Stimulated activated CD4-positive, alpha-beta T cell treated with anti-CD3 and anti-CD28 coated beads, Interleukin-1b, Interleukin-23, amount 100 ng/mL, for 24 hours (primary cell): ENCODE results near the gene CNKSR2.

Source experiments
- DNase-seq, 4 experiments: peaks; one replicate each; pipeline ENCODE4 v3.0.0-alpha.2; 2020; ENCODE audit warnings: low read depth in 4 of 4, low spot score in 1 of 4

Gene CNKSR2

DNA sequence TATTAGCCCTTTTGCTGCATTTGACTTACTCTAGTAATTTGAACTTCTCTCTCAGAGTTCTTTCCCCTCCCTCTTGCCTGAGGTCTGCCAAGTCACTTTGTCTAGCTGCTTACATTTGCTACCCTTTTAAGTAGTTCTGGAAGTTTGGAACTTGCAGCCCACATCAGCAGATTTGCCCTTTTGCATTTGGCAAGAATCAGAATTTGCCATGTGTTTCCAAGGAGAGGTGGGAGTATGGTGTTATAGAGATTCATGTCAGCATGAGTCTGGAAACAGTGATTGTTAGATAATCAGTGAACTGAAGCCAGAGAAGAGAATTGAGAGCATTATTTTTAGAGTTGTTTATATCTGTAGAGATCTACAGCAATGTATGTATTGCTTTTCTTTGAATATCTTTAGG is 231.8 kb downstream of the CNKSR2 start:
- DNase-seq: no peak

DNA sequence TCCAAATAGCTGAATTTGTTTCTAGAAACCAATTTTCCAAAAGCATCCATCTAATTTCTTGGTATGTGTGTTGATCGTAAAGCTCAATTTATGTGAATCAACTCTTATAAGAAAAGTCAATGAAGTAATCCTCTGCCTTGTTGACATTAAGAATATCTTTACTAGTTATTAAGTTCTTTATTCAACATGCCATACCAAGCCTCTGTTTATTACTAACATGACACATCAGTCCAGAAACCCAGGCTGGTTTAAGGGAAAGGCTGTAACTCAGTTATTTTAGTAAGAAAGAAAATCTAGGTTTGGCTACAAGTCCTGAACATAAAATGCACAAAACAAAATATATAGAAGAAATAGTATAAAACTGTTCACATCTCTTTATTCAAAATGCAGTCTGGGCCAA is 235.9 kb downstream of the CNKSR2 start:
- no peak for DNase-seq

DNA sequence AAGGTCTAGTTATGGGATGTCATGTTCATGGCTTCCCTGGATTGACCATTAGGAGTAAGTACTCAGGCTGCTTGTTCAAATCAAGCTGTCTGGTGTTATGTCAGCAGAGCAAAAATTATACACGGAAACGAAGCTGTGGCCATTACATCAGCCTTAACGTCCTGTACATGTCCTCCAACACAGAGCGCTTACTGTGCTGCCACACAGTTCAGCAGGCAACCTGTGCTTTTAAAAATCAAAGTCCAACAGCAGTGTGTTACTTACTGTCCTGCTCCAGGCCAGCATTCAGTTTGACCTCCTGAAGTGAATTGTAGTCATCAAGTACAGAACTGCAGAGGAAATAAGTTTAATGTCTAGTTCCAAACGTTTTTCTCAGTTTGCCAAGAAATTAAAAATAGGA is 237.9 kb downstream of the CNKSR2 start:
- DNase-seq: no peak

DNA sequence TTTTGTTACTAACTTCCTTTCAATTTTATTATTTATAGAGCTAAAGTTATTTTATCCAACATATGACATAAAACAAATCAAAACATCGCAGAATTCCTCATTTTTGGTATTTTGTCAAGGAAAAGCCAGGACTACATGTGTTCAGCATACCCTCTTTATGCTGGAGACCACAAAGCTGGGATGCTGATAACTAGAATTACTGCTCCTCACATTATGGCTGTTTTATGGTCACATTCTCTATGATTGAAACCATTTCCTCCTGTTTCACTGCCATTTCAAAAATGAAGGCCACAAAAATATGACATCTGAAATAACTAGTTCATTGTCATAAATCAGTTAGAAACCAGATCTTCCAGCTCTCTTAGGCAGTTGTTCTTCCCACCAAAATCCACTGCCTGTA is 242.2 kb downstream of the CNKSR2 start:
- no peak for DNase-seq

DNA sequence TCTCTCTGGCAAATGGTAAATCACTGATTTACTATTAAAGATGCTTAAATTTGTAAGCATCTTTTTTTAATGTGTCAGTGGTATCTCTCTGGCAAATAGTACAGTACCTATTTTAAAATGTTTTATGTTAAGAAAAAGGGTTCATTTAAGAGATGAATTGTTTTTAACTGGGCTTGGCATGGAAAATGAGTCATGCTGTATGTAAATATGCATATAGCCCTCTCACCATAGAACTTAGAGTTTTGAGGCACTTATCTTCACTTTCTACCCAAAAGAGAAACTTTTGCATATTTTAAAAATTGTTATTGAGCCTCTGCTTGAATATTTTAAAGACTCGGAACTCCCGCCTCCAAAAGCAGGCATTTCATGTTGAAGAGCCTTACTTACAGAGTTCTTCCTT is 246.0 kb downstream of the CNKSR2 start:
- DNase-seq: no peak

DNA sequence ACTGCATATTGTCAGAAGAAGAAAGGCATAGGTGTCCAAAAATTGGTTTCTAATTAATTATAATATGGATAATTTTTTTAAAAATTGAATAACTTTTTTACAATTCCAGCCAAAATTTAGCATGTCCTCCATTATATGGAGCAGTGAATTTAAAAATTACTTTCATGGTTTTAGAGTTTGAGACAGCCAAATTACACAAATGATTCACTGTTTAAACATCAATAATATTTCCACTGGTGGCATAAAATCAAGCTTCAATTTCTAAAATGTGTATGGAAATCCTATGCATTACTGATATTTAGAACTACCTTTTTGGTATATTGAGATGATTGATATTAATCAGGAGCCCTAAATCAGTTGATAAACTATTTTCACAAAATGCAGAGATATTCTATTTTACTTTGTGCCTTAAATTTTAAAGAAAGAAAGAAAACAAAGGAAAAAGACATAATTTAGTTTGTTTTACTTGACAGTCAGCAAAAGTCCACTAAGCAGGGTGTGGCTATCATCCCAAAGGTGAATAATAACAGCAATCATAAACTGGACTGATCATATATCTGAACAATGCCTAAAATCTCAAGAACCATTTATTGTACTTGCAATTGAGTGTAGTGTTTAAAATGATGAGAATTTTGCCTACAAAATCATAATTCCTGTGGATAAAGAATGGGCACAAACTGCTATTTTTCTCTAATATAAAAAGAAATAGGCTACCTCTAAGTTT is 249.7 kb downstream of the CNKSR2 start:
- no peak for DNase-seq

DNA sequence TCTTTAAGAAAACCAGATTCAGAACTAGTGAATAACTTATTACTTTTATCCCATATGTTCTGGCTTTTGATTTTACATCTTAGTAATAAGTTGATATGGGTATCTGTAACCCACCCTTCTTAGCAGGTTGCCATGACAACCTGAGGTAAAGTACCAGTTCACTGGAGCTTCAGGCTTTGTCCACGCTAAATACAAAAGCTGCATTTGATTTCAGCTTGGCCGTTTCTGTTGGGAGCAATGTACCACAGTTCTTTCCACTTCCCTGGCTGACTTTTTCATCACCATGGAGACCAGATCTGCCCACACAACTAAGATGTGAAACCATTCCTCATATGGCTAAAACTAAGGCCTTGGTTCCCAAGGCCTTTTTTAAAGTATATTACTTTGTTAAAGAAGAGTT is 257.8 kb downstream of the CNKSR2 start:
- no peak for DNase-seq

DNA sequence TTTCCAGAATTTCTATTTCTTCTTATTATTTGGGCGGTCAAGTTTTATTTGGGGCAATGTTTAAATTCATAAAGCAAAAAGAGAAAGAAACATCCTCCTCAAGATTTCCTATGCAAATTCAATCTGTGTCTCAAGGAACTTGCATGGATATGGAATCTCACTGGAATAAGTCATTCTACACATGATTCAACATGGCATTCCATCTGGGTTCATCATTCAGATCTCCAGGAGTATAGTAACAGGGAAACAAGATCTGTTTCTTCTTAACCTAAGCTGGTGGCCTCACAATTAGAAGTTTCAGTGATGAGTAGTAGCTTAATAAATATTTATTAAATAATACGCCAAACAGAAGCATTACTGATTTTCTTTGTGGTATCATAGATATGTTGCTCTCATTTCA is 264.1 kb downstream of the CNKSR2 start:
- no peak for DNase-seq

DNA sequence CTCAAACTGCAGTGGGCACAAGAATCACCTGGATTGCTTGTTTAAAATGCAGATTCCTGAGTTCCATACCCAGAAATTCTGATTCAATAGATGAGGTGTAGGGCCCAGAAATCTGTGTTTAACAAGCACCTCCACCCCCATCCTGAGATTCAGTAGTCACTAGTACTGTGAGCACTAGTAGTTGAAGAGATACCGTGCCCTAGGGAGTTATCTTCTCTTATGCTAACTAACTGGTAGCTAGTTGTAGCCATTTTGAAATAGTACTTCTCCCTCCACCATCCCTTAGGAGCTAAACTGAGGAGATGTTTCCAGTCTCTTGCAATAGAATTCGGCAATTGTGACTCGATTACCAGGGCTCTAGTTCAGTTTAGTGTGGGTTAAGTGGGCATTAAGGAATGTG is 265.6 kb downstream of the CNKSR2 start:
- no peak for DNase-seq

DNA sequence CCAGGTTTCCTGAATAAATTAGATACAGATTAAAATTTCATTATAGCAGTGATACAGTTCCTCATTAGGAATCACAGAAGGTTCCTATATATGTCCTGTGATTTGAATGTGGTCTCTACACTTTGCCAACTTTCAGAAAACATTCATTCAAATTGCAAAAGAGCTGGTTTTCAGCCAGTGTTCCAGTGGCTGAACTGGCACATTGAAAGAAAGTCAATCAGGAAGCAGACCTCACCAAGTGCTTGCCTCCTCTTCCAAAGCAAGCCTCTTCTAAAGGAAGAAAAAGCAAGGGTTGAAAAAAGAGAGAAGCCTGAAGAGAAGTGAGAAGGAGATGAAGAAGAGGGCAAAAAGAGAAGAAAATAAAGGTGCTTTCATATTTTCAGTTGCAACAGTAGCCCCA is 271.2 kb downstream of the CNKSR2 start:
- DNase-seq: no peak

DNA sequence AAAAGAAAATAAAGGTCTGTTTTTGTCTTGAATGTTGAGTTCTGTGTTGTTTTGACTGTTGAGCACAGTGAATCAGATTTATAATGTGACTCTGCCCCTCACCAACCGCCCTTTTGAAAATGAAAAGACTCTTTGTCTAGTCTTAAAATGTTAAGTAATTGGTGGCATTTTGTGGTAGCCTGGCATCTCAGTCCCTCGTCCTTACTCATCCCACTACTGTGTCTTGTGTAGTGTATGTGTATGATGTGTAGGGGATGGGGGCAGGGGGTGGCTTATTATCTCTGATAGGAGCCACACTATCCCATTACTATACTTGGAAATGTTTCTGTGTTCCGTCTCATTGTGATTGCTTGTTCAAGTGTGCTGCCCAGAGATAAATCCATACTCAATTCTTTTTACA is 271.7 kb downstream of the CNKSR2 start:
- no peak for DNase-seq

DNA sequence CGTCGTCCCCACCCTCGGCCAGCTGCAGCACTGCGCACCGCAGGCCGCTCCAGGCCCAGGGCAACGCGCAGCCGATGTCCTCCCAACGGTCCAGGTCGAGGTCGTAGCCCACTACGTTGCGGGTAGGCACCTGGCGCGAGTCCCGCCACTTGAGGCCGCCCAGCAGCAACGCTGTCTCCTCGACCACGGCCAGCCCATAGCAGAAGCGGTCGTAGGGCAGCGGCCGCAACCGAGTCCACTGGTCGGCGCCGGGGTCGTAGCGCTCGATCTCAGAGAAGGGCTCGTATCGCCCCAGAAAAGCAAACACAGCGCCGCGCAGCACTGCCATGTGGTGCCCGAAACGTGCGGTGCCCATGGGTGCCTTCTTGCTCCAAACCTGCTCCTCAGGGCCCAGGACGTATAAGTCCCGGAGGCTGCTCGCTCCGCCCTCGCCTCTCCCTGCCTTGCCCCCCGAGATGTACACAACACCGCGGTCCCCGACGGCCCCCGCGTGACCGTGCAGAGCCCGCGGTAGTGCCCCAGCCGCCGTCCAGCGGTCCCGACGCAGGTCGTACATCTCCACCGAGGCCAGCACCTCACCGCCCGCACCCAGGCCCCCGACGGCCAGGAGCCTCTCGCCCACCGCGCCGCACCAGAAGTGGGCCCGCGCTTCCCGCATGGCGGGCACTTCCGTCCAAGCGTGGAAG is 281.8 kb downstream of the CNKSR2 start:
- no peak for DNase-seq

DNA sequence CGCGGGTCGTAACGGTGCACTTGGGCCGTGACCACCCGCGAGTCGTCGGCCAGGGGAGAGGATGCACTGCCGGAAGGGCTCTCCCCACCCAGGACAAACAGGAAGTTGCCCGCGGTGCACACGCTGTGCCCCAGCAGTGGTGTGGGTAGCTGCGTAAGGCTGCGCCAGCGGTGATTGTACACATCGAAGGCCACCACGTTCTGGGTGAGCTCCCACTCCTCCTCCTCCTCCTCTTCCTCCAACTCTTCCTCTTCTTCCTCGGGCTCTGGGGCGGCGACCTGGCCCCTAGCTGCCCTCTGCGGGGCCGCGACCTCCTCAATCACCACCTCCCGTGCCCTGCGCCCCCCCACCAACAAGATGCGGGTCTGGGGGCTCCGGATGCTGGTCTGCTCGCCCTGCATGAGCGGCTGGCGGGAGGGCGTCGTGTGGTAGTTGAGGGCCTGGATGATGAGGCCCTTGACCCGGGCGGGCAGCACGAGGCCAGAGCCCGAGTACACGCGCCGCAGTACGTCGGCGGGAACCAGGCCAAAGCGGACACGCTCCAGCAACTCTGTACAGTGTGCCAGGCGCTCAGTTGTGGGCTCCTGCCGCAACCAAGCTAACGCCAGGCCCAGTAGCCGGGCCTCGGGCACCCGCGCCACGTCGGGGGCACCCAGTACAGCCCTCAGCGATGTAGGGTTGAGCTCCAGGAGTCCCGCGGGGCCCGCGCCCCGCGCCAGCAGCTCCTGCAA is 282.5 kb downstream of the CNKSR2 start:
- no peak for DNase-seq

DNA sequence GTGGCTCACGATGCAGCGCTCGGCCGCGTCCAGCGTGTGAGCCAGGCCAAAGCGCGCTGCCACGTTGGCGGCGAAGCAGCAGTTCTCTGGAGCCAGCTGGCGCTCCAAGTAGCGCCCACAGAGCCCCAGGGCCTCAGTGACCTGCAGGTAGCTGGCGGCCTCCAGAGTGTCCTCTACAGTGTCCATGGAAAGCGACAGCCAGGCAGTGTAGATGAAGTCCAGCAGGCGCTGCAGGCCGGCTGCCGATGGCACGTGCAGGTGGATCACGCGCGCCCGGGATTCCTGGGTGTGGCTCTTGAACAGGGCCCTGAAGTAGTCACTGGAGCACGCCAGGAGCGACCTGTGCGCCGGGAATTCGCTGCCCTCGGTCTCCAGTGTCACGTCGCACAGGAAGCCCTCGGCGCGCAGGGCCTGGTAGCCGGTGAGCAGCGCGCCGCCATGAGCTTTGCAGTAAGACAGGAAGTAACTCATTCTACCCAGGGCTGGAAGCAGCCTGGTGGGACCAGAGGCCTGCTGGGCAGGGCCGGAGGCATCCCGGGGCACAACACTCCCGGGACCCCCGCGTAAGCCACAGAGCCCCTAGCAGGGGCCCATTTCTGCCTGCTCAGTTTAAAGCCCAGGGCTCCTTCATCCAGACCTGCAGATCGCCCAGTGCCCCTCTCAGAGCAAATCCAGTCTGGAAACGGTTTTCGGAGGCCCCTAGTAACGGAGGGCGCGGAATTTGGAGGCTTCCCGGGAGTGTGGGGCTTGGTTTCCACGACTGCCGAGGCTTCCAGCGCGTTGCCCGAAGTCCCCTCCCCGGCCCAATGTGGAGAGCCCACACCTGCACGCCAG is 283.3 kb downstream of the CNKSR2 start:
- no peak for DNase-seq

DNA sequence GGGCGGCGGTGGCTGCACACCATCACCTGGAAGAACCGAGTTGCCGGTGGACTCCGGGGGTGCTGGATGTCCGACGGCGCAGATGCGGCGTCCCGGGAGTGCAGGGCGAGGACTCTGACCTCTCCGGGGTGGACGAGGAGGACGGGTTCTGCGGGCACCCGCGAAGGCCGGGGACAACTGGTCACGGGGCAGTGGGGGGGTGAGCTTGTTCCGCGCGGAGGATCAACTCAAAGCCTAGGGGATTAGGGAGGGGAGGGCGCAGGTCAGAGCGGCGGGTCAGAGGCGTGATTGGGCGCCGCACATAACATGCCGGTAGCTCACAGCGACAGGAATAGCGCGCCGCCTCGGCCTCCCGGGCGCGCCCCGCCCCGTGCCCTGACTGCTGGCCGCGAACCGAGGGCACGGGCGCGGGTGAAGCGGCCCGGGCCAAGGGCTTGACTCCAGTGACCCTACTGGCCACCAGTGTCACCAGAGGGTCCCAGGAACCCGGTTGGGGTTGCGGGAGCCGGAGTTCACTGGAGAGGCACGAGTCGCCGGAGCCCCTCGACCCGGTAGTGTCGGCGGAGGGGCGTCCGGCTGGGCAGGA is 284.0 kb downstream of the CNKSR2 start, which contains the start of gene KLHL34:
Gene KLHL34 (minus strand): TSS at position 179 of the 586 bp plus-strand sequence. CDS start 542 bp downstream, outside the sequence.
- DNase-seq: no peak

DNA sequence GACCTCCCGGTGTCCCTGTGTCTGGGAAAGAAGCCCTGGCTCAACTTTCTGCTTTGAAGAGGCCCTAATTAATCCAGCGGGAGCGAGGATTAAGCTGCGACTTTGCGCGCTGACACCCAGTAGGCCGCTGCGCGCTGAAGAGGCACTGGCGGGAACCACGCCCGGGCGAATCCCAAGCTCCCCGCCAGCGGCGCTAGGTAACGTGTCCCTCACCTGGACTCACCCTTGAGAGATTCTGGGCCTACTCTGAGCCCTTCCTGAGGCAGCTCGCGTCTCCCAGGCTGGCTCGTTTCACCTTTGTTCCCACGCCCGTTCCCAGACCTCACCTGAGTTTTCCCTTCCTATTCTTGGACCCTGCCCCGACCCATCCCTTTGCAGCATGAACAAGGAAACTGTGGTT is 284.5 kb downstream of the CNKSR2 start:
- no peak for DNase-seq

DNA sequence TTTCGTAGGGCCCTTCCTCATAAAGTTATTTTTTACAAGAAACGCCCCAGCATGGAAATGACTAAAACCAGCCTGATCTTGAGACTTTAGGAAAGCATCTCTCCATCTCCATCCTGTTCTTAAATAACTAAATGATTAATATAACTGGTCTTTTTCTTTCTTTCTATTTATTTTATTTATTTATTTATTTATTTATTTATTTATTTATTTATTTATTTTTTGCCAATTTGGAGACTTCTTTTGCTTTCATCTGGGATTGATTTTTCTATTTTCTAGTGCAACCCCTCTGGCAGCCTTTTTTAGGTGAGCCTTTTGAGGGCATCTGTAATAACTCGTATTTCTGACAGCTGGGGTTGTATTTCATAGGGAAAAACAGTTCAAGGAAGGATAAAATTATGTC is 285.1 kb downstream of the CNKSR2 start:
- no peak for DNase-seq

DNA sequence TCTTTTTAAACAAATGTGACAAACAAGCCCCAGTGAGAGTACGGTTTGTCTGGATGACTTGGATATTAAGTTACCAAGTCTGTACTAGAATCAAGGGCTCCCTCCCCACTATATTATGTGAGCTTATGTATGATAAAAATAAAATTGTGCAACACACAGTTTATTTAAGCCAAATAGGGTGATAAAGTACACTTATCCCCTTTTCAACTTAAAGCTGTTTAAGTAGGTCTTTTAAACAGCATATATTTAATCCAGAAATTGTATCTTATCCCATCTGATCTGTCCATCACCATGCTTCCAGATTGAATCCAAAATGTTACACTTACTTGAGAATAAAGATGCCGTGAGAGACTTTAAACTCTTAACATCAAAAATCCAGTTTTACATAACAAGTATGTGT is 285.9 kb downstream of the CNKSR2 start:
- DNase-seq: no peak

DNA sequence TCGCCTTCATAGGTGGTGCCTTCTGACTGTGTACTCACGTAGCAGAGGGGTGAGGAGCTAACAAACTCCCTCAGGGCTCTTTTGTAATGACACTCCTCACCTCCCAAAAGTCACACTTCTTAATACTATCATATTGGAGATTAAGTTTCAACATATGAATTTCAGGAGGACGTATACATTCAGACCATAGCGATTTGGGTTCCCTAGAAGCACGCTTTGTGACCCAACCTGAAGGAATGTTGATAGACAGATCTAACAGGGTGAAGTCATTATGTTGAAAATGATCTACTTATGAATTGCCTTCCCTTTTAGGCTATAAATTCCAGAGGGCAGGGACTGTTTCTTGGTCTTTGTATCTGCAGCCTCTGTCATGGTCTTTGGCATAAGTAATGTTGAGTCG is 287.1 kb downstream of the CNKSR2 start:
- no peak for DNase-seq

DNA sequence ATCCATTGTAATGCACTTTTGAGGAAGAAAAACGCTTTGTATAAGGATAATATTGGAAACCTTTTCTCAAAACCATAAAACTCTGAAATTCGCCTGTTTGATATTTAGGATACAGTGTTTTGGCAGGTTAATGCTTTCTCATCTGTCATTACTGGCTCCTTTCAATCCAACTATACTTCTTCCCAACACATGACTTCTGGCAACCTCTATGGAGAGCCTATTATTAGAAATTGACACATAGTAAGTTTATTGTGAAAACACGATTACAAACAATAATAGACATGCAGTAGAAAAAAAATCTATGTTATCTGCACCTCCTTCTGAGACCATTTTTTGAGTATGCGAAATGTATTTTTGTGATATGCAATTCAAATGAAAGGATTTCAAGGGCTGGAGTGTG is 288.5 kb downstream of the CNKSR2 start:
- no peak for DNase-seq

DNA sequence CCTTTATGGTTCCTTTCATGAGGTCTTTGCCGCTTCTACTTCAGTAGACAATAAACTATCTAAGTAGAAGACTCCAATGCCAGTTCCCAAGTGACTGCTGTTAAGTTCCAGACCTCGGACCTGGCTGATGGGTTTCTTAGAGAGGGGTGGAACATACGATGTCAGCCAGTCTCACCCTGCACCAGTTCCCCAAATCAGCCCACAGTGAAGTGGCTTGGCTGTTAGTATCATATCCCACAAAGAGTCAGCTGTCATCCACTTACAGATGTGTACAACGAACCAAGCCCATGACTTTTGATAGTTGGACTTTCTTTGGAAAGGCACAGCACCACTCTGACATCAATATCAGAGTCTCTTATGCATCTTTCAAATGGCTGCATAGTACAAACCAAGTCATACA is 292.0 kb downstream of the CNKSR2 start:
- DNase-seq: no peak
